Stimulated activated CD4-positive, alpha-beta T cell treated with anti-CD3 and anti-CD28 coated beads, Interleukin-2, amount 100 ng/mL, for 48 hours (primary cell): ENCODE data around the gene ABCA4.
"Not testable (repeated sequence)": the region's sequence is repeated elsewhere in the genome, so short reads cannot be mapped to it uniquely, and the experiment has no call there.

Experiments used
- DNase-seq, 2 donors: peaks; one replicate each; pipeline ENCODE4 v3.0.0-alpha.2; 2020

Gene ABCA4

DNA sequence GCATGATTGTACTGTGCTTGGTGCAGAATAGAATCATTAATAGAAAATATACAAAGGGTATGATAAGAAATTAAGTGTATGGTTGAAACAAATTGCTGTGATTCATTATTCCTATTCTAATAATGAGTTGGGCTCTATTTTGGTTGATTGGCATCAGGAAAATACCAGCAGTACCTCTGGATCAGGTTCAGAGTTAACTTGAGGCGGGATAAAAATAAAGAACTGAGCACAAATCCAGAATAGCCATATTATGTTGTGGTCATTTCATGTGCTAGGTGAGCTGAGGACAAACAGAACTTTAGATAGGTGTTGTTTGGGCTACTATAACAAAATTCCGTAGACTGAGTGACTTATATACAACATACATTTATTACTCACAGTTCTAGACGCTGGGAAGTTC, 151.1 kb downstream of the ABCA4 start:
- no peak for DNase-seq

DNA sequence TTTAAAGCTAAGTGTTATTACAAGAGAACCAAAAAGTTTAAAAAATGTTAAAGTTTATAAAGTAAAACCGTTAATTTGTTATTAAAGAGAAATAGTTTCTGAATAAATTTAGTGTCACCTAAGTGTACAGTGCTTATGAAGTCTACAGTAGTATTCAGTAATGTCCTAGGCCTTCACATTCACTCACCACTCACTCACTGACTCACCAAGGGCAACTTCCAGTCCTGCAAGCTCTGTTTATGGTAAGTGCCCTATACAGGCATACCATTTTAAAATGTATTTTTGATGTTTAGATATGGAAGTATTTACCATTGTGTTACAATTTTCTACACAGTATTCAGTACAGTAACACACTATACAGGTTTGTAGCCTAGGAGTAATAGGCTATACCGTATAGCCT, 151.6 kb downstream of the ABCA4 start:
- no peak for DNase-seq

DNA sequence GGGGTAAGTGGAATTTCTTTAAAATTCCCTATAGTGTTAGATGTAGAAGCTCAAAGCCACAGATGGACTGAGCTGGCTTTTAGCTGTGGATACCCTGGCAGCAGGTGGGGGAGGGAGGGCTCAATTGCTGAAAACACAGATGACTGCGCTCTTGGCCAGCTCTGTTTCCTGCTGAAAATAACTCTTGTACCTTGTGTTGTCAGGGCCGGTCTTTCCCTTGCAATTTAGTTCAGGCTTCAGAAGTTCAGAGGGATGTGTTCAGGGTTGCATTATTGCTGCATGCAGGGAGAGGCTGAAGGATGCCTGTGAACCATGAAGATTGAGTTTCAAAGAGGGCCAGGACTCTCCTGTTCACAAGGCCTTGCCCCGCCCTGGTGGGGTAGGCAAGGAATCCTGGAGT, 153.6 kb downstream of the ABCA4 start:
- DNase-seq, result no peak

DNA sequence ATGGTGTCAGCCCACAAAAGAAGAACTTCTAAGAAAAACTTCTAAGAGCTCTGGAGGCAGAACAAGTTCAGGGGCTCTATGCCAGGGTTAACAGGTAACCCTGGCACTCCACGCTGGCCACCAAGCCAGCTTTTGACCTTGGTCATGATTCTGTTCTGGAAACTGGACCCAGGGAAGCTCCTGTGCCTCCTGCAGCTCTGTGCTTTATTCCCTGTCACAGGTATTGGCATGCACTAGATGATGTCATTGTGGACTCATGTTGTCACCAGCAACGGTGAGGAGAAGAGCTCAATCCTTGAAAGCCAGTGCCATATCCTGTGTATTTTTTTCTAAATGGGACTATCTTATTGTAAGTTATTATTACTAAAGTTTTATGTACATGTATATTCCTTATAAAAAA, 155.1 kb downstream of the ABCA4 start:
- no peak for DNase-seq

DNA sequence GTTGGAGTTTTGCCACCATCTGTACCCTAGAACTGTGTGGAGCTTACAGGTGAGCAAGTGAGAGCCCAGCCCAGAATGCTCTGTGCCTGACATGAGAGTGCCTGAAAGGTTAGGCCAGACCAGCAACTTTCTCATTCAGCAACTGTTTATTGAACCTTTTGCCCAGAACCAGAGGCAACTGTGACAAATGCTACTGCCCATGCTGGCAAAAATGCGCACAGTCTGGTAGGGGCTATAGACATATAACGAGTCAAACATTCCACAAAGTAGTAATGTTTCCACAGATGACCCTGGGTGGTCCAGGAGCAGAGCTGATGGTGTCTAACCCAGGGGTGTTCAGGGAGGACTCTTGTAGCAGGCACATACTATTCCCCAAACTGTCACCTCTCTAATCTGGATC, 155.7 kb downstream of the ABCA4 start:
- DNase-seq, result no peak

- DNase-seq, result no peak
Measured at GRCh38 chr1:93964777-93965200, 156.2 kb downstream of the ABCA4 start.

DNA sequence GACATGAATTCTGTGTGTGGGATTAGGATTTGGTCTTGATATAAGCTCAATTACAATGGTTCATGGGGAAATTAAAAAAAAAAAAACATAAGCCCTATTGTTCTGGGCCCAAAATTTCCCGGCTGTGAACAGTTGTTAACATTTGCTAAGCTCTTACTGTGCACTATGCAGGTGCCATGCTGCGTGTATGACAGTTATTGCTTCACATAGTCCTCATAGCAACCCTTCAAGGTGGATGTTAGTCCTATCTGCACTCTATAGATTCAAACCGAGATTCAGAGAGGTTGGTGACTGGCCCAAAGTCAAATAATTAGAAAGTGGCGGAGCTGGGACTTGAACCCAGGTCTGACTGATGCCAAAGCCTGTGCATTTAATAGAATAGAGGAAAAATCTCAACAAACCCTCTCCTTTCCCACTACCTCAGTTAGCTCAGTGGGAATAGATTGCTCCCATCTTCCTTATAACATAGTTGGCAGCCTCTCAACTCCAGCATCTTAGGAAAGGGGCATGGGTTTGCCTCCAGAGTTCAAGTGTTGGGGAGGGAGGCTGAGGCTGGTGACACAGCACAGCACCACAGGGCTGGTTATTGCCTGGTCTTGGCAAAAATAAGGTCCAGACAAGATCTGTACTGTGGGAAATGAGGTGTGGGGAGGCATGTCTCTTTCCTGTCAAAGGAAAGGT, 156.7 kb downstream of the ABCA4 start:
- DNase-seq, result no peak

DNA sequence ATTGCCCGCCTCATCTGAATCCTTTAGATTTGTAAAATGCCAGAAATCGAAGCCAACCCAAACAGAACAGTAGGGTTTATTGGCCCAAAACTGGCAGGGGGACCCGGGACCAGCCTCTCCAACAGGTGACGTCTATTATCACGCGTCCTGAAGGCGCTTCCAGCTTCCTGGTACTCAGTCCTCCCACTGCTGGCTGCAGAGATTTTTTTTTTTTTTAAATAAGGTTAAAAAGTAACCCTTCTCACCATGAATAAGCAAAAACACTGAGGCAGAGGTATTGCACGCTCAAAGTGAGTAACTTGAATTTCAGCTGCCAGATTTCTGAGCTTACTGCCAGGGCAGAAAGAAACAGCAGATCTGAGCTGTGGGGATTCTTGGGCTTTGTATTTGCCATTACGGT, 157.4 kb downstream of the ABCA4 start:
- DNase-seq, result no peak

GRCh38 chr1:93961906-93962305, 159.0 kb downstream of the ABCA4 start:
- DNase-seq, result no peak

GRCh38 chr1:93961443-93961842, 159.5 kb downstream of the ABCA4 start:
- no peak for DNase-seq

DNA sequence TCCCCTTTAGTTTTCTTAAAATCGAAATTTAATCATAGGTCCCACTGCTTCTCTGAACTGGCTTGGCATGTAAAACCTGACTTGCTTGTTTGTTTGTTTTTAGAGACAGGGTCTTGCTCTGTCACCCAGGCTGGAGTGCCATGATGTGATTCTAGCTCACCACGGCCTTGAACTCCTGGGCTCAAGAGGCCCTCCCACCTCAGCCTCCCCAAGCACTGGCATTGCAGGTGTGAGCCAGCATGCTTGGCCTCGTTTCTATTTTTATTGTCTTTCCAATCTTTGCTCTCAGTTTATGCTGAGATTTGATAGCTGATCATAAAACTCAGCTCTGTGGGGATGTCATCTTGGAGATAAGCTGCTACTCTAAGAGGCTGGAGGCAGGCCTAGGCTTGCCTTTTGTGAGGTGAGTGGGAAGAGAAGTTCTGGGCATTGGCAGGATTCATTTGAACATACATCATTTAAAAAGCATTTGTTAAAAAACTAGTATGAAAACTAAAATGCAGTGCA, 160.3 kb downstream of the ABCA4 start:
- DNase-seq, result no peak

DNA sequence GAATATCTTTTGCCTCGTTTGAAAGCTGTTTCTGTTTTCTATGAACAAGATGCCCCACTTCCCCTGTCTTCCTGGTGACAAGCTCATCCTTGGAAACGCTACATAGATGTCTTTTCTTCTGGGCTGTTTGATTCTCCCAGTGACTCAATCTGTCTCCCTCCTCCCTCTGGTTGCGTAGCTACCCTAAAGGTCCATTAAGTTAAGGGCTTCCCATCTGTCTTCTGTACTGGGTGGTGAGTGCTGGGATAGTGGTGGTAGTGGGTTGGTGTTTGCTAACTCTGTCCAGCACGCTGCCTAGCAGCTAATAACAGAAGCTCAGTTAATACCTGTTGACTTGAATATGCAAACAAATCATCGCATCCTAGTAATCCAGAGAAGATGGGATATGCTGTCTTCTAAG, 161.5 kb downstream of the ABCA4 start:
- no peak for DNase-seq

- DNase-seq, result no peak
Measured at GRCh38 chr1:93958726-93959100, 162.2 kb downstream of the ABCA4 start.

DNA sequence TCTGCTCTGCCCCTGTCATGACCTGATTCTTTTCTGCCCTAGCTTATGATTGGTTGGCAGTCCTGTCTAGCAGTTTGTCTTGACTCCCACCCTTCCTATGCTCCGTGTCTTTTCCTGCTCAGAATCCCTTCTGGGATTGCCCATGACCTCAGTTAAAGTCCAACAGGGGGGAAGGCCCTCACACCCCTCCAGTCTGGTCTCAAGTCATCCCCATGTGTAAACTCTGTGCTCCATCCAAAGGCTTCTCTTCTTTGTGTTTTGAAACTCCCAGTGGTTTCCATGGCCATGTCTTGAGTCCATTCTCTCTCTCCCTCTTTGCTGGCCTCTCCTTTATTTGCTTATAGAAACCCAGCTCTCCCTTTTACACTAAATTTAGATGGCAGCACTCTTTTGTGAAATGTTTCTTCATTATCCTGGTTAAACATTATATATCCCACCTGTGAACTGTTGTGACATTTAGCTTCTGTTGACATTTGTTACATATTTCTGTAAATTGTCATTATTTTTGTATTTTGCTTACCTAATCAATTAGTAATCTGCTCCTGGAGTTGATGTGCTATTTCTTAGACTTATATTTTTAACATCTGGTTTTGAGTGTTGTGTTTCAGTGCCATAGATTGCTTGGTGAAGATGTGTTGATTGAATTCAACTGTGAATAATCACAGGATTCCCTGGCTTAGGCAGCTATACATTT, 162.8 kb downstream of the ABCA4 start:
- DNase-seq, result no peak

GRCh38 chr1:93955765-93956164, 165.2 kb downstream of the ABCA4 start:
- no peak for DNase-seq

DNA sequence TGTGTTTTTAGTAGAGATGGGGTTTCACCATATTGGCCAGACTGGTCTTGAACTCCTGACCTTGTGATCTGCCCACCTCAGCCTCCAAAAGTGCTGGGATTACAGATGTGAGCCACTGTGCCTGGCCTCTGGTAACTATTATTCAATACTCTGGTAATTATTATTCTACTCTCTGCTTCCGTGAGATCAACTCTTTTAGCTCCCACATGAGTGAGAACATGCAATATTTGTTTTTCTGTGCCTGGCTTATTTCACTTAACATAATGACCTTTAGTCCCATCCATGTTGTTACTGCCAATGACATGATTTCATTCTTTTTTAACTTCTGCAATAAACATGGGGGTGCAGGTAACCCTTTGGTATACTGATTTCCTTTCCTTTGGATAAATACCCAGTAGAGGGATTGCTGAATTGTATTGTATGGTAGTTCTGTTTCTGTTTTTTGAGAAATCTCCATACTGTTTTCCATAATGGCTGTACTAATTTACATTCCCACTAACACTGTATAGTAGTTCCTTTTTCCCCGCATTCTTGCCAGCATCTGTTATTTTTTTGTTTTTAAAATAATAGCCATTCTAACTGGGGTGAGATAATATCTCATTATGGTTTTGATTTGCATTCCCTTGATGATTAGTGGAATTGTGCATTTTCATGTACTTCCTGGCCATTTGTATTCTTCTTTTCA, 173.8 kb downstream of the ABCA4 start:
- not testable (repeated sequence) for DNase-seq
